Bronchial epithelial cell (primary cell): ENCODE data around the gene AUTS2. TPM values are rescaled to one million over a fixed set of nuclear protein-coding genes. Genes with fewer than 3 reads are reported as not detected.

Source experiments
- DNase-seq: peaks from one replicate; pipeline ENCODE4 v3.0.0-alpha.2; 2010; ENCODE audit warnings: low read depth
- FAIRE-seq: peaks from 2 replicates; lab custom pipeline; 2011; peaks lifted over from hg19 to GRCh38; lab: Jason Lieb, UNC
- H3K27me3 ChIP-seq: 2 replicates; pipeline ENCODE4 v1.5.1; 2011; ENCODE audit warnings: low read length; ENCODE audit not compliant: control insufficient read depth, insufficient read depth
- H3K36me3 ChIP-seq: 2 replicates; pipeline ENCODE4 v1.5.1; 2011; ENCODE audit warnings: low read length; ENCODE audit not compliant: control insufficient read depth, insufficient read depth
- H3K4me3 ChIP-seq: 2 replicates; pipeline ENCODE4 v1.5.1; 2011; ENCODE audit warnings: mild to moderate bottlenecking, low read depth, low read length, control low read depth
- CTCF ChIP-seq: IDR thresholded peaks from 2 replicates; pipeline ENCODE4 v1.5.1; 2011; ENCODE audit warnings: mild to moderate bottlenecking, moderate library complexity, low read length, control low read depth, inconsistent platforms; ENCODE audit not compliant: insufficient read depth, severe bottlenecking
- total RNA-seq: library from RNA; depleted of rRNA; stranded (reverse); fragments of >200 nt; gene quantifications from 2 replicates; pipeline ENCODE4 v1.2.1, GENCODE V29; 2014

The AUTS2 gene
- total RNA-seq, 1 donor from 2014 or later = 9.5 TPM

- Histone ChIP-seq H3K36me3 (no peaks in the 10 kb centered on the region), H3K27me3 (no peaks in the 10 kb centered on the region), H3K4me3 (no peak overlapping the region)
- DNase-seq (no peak), FAIRE-seq (no peak)
- TF ChIP-seq CTCF = no peak
Measured at GRCh38 chr7:70502117-70502863, 904.0 kb downstream of the AUTS2 start.

GRCh38 chr7:70504254-70504653, 906.0 kb downstream of the AUTS2 start:
- H3K36me3 ChIP-seq = no peaks in the 10 kb centered on the region
- FAIRE-seq (no peak), DNase-seq (no peak)
- H3K27me3 ChIP-seq = no peaks in the 10 kb centered on the region
- no peak overlapping the region for H3K4me3 ChIP-seq
- TF ChIP-seq CTCF = no peak

GRCh38 chr7:70505468-70505867, 907.2 kb downstream of the AUTS2 start:
- no peak for FAIRE-seq
- H3K27me3 ChIP-seq = no peaks in the 10 kb centered on the region
- no peak overlapping the region for H3K4me3 ChIP-seq
- H3K36me3 ChIP-seq = no peaks in the 10 kb centered on the region
- DNase-seq = no peak
- TF ChIP-seq CTCF = no peak

- Histone ChIP-seq H3K27me3 (no peaks in the 10 kb centered on the region), H3K36me3 (no peaks in the 10 kb centered on the region), H3K4me3 (no peak overlapping the region)
- DNase-seq (no peak), FAIRE-seq (no peak)
- no peak for TF ChIP-seq CTCF
Measured at GRCh38 chr7:70505886-70506285, 907.6 kb downstream of the AUTS2 start.

GRCh38 chr7:70506434-70506833, 908.2 kb downstream of the AUTS2 start:
- no peaks in the 10 kb centered on the region for H3K27me3 ChIP-seq
- FAIRE-seq = no peak

More at GRCh38 chr7:70506434-70506833, 908.2 kb downstream of the AUTS2 start:
- Histone ChIP-seq H3K36me3 (no peaks in the 10 kb centered on the region), H3K4me3 (no peak overlapping the region)
- TF ChIP-seq CTCF = no peak
- DNase-seq = no peak
